Caki2 (cell line): ENCODE data around the gene AKT1S1. TPM values are rescaled to one million over a fixed set of nuclear protein-coding genes. Genes with fewer than 3 reads are reported as not detected.

Experiments
- DNase-seq: peaks from one replicate; pipeline ENCODE4 v3.0.0-alpha.2; 2015; ENCODE audit warnings: low read depth
- in situ Hi-C: cut with HindIII; loops from 2 replicates; pipeline ENCODE4 v1.10.0; 2016; ENCODE audit warnings: low sequenced_read_pairs, low pct_unique_long_range_greater_than_20kb, mixed read lengths
- total RNA-seq: library from RNA; depleted of rRNA; stranded (reverse); fragments of >200 nt; shearing (Covaris generic); gene quantifications from 2 replicates; pipeline ENCODE4 v1.2.3, GENCODE V29; 2014; ENCODE audit warnings: low replicate concordance

AKT1S1 gene
- total RNA-seq, 1 experiment from 2014 or later, result 12.9 TPM

DNA sequence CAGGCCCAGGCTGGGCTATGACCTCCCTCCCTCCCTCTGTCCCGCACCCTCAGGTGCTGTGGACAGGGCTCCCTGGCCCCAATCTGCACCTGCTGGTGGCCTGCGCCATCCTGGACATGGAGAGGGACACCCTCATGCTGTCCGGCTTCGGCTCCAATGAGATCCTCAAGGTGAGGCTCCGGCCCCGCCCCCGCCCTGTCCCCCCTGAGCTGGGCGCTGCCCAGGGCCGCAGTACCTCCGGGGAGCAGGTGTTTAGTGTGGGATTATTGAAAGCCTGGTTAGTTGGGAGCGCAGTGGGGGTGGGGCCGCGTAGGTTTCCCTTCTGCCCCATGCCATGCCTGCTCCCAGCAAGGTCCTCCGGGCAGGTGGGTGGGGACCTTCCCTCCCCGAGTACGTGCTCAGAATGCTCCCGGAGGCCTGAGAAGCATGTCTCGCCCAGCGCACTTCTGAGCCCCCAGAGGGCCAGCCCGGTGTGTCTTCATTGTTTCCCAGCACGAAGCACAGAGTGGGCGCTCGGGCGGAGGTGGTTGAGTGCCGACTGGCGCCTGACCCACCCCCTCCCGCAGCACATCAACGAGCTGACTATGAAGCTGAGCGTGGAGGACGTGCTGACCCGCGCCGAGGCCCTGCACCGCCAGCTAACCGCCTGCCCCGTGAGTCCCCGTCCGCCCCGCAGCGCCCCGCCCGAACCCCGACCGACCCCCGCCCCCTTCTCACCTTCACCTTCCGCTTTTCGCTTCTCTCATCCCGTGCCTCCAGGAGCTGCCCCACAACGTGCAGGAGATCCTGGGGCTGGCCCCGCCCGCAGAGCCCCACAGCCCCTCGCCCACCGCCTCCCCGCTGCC lies 10.7 kb upstream of the AKT1S1 start:
- in situ Hi-C loops, result no loop called here
- DNase-seq, result no peak

GRCh38 chr19:49887037-49887664 lies 10.0 kb upstream of the AKT1S1 start:
- in situ Hi-C loops, result no loop called here
- DNase-seq, result peak; percentile 42

DNA sequence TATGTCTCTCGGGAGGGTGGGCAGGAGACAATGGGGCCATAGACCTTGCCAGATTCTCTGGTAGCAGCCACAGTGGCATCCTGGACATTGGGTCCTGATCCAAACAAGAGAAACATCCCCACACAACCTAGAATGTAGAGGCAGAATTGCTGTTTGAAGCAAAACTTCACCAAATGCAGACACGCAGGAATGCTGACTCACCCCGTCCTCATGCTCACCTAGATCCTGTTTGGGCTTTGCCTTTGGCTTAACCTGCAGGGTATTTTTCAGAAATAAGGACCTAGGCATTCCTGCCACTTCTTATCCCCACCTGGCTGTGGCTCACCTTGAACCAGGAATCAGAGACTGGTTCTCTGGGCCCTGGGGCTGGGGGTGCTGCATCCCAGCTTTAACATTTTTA lies 7.6 kb upstream of the AKT1S1 start:
- no peak for DNase-seq
- in situ Hi-C loops, result no loop called here

DNA sequence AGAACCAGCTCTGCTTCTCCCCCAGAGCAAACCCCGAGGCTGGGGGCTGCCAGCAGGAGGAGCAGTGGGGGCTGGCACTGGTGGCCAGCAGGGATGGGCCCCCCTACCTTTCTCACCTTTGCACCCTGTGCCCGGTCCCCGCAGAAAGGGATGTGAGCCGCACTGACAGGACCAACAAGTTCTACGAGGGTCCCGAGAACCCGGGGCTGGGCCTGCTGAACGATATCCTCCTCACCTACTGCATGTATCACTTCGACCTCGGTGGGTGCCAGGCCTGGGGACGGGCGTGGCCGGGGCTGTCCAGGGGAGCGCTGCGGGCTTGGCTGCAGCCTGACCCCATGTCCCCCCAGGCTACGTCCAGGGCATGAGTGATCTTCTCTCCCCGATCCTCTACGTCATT lies 7.0 kb upstream of the AKT1S1 start:
- no peak for DNase-seq
- in situ Hi-C loops, result no loop called here

DNA sequence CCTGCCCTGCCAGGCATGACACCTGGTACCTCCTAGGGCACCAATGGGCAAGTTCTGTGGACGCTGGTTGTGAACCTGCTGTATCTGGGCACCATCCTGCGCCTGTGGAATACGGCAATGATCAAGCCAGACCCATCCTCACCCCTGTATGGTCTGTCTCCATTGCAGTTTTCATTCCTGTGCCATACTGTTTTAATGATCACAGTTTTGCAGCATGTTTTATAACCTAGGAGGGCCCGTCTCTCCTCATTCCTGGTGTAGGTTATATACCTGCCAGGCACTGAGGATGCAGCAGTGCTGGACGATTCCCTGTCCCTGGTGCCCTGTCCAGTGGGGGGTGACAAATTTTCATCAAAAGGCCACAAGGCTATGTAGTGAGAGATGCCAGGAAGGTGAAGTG lies 5.9 kb upstream of the AKT1S1 start:
- no peak for DNase-seq
- in situ Hi-C loops, result no loop called here

GRCh38 chr19:49882643-49883042 lies 5.5 kb upstream of the AKT1S1 start:
- DNase-seq, result no peak
- in situ Hi-C loops, result no loop called here

DNA sequence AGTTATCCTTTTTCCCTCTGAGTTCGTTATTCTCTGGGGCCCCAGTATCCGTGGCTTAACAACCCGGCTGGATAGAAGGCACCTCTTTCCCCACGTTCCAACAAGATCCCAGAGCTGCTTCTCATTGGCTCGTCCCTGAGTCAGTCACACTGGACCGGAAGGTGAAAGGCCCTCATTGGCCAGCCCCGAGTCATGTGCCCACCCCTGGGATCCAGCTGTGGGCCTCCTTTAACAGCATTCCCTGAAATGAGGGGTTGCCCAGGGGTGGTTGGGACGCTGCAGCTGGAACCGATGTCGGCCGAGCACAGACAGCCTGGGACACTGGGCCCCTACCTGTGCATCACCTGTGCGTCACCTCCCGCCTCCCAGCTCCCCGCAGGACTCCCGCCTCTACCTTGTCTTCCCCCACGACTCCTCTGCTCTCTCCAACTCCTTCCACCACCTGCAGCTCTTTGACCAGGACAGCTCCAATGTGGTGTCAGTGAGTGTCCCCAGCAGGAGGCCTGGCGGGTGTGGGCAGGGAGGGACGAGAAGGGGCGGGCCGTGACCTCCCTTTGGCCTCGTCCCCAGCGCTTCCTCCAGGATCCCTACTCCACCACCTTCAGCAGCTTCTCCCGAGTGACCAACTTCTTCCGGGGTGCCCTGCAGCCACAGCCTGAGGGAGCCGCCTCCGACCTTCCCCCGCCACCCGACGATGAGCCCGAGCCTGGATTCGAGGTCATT lies 4.7 kb upstream of the AKT1S1 start:
- in situ Hi-C loops, result no loop called here
- DNase-seq, result no peak

DNA sequence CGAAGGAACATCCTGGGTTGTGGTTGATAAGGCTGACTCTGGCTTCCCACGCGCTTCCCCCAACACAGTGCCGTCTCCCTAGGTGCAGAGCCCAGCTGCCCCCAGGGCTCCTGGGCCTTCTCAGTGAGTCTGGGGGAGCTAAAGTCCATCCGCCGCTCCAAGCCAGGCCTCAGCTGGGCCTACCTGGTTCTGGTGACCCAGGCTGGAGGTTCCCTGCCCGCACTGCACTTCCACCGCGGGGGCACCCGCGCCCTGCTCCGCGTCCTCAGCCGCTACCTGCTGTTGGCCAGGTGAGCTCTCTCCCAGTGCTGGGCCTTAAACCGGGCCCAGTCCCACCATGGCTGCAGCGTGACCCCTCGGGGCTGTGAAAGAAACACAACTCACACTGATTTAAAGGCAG lies 4.0 kb upstream of the AKT1S1 start:
- in situ Hi-C loops, result no loop called here
- DNase-seq, result no peak

- no peak for DNase-seq
- in situ Hi-C loops, result no loop called here
Measured at GRCh38 chr19:49880162-49880869, 3.2 kb upstream of the AKT1S1 start.

- peak; percentile 19 for DNase-seq
- in situ Hi-C loops, result no loop called here
Measured at GRCh38 chr19:49879243-49879963, 2.2 kb upstream of the AKT1S1 start.

GRCh38 chr19:49878744-49879070 lies 1.6 kb upstream of the AKT1S1 start:
- no peak for DNase-seq
- in situ Hi-C loops, result no loop called here

DNA sequence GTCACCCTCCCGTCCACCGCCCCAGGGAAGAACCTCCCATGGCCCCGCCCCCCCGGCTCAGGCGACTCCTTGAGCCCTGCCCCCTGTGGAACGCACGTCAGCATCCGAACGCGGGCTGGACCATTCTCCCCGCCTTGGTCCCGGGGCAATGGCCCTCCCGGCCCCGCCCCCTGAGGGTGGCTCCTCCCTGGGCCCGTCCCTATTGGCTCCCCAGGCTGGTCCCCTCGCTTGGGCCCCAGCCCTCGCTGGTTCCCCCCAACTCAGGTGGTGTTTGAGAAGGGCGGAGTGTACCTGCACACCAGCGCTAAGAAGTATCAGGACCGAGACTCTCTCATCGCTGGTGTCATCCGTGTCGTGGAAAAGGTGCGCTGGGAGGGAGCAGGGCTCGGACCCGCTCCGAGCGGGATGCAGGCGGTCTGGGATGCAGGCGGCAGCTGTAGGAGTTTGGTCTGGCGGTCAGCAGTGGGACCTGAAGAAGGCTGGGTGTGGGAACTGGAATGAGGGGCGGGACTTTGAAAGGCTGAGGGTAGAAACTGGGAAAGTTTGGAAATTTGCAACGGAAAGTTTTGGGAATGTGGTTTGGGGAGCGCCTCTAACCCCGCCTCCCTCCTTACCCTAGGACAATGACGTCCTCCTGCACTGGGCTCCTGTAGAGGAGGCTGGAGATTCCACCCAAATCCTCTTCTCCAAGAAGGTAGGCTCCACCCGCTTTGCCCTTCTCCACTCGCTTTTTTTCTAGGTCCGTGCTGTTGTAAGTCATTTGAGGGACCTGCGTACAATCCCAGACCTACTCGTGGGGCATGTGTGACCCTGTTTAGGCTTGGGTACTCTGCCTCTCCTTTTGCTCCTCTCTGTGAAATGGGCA lies 956 bp upstream of the AKT1S1 start:
- peak; percentile 96 for DNase-seq
- in situ Hi-C loops, result no loop called here

DNA sequence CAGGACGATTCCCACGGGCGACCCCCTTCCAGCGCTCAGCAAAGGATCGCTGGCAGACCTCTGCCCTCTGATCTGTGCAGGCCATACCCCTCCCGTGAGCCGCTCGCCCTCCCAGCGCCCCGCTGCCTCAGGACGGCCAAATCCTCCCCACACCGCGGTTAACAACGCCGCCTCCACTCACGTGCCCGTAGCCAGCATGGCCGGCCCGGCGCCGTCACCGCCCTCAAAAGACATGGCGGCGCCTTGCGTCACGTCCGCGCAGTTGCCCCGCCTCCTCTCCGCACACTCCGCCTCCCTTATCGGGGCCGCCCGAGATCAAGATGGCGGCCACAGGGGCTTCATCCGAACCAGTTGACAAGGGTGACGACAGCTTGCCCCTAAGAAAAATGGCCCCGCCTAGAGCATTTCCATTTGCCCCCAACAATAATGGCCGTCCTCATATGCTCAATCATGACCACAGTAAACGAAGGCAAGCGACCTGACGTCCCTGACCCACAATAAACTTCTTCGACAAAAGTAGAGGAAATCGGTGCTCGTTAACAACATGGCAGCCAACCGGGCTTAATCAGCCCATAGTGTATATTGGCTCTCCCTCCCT lies 634 bp downstream of the AKT1S1 start:
- in situ Hi-C loops, result no loop called here
- peak; percentile 99 for DNase-seq

DNA sequence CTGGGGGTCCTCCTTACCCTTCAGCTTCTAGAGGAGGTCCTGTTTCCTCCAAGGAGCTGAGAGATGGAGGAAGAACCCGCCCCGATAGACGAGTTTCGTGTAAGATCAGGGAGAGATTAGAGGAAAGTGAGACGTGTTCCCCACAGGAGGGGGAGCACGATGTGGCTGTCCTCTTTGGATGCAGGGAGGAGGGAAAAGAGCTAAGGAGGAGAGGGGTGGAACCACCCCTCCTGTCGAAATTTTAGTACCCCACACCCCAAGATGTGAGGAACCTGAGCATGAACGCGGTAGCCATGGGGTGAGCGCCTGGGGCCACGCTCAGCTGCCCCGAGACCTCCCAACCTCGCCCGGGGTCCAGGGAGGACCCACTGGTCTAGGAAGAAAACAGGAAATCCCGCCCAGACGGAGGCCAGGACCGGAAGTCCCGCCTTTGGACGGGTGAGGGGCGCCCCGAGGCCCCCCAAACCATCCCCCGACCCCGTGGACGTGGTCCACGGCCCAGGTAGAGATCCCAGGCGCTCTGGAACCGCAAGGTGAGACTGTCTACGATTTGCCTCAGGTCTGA lies 1.2 kb downstream of the AKT1S1 start:
- in situ Hi-C loops, result no loop called here
- peak; percentile 61 for DNase-seq

GRCh38 chr19:49875177-49875576 lies 2.0 kb downstream of the AKT1S1 start:
- in situ Hi-C loops, result no loop called here

DNA sequence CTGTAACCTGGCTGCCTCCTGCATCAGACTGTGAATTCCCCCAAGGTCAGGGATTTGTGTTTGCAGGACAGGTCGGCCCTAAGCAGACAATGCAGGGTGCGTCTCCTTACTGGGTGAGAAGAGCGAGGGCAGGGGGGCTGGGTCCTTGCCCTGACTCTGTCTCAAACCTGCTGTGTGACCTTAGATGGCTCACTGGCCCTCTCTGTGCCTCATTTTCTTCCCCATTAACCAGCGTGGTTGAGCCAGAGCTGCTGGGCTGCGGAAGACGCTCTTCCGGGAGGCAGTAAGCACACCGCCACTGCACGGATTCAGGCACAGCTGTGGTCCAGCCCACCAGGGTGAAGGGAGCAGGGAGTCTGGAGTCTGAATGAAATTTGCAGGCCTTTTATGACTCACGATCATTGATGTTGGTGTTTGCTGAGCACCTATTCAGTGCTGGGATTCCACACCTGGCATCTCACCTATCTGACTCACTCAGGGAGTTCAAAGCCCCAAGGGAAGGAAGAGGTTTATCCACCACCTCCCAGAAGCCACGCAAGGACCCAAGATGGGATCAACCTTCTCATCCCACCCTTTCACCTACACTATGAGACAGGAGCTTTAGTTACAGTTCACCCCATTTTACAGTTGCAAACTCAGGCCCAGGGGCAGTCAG lies 2.5 kb downstream of the AKT1S1 start:
- in situ Hi-C loops, result no loop called here
- DNase-seq, result no peak

More at GRCh38 chr19:49875177-49875576, 2.0 kb downstream of the AKT1S1 start:
- no peak for DNase-seq
